ENCODE measurements around the gene MYO5B. TPM values are rescaled to one million over a fixed set of nuclear protein-coding genes. Genes with fewer than 3 reads are reported as not detected.

The MYO5B gene
- polyA plus RNA-seq, 1 donor from 2014 or later, result 0.42 TPM

DNA sequence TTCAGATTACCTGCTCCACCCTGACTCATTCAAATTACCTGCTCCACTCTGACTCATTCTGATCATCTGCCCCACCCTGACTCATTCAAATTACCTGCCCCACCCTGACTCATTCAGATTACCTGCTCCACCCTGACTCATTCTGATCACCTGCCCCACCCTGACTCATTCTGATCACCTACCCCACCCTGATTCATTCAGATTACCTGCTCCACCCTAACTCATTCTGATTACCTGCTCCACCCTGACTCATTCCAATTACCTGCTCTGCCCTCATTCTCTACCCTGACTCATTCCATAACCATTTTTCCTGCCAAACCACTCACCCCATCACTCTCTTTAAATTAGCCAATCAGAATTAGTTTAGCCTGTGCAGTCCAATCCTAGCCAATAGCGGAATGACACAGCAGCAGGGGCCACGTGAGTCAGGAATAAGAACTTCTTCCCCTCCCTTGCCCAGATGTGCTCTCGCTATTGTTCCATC is 45.2 kb upstream of the MYO5B start:
- H3K36me3 ChIP-seq (ENCODE audit: insufficient read depth, low read length), result no peaks in the 10 kb centered on the region
- no peaks in the 10 kb centered on the region for H3K79me2 ChIP-seq (replicated peaks; ENCODE audit: insufficient read depth, low read length)
- H3K4me3 ChIP-seq (ENCODE audit: low read length), result no peak overlapping the region
- TF ChIP-seq, protein P1, sequence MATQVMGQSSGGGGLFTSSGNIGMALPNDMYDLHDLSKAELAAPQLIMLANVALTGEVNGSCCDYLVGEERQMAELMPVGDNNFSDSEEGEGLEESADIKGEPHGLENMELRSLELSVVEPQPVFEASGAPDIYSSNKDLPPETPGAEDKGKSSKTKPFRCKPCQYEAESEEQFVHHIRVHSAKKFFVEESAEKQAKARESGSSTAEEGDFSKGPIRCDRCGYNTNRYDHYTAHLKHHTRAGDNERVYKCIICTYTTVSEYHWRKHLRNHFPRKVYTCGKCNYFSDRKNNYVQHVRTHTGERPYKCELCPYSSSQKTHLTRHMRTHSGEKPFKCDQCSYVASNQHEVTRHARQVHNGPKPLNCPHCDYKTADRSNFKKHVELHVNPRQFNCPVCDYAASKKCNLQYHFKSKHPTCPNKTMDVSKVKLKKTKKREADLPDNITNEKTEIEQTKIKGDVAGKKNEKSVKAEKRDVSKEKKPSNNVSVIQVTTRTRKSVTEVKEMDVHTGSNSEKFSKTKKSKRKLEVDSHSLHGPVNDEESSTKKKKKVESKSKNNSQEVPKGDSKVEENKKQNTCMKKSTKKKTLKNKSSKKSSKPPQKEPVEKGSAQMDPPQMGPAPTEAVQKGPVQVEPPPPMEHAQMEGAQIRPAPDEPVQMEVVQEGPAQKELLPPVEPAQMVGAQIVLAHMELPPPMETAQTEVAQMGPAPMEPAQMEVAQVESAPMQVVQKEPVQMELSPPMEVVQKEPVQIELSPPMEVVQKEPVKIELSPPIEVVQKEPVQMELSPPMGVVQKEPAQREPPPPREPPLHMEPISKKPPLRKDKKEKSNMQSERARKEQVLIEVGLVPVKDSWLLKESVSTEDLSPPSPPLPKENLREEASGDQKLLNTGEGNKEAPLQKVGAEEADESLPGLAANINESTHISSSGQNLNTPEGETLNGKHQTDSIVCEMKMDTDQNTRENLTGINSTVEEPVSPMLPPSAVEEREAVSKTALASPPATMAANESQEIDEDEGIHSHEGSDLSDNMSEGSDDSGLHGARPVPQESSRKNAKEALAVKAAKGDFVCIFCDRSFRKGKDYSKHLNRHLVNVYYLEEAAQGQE (IDR thresholded peaks at IDR 0.05; ENCODE audit: borderline replicate concordance), result no peak
- TF ChIP-seq, protein P2, sequence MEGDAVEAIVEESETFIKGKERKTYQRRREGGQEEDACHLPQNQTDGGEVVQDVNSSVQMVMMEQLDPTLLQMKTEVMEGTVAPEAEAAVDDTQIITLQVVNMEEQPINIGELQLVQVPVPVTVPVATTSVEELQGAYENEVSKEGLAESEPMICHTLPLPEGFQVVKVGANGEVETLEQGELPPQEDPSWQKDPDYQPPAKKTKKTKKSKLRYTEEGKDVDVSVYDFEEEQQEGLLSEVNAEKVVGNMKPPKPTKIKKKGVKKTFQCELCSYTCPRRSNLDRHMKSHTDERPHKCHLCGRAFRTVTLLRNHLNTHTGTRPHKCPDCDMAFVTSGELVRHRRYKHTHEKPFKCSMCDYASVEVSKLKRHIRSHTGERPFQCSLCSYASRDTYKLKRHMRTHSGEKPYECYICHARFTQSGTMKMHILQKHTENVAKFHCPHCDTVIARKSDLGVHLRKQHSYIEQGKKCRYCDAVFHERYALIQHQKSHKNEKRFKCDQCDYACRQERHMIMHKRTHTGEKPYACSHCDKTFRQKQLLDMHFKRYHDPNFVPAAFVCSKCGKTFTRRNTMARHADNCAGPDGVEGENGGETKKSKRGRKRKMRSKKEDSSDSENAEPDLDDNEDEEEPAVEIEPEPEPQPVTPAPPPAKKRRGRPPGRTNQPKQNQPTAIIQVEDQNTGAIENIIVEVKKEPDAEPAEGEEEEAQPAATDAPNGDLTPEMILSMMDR (IDR thresholded peaks at IDR 0.05; ENCODE audit: poor library complexity, severe bottlenecking), result no peak
- H3K27ac ChIP-seq (ENCODE audit: low read length), result no peak overlapping the region
- no peaks in the 10 kb centered on the region for H3K9me2 ChIP-seq (ENCODE audit: insufficient read depth, low read length)
- no peak overlapping the region for H3K9ac ChIP-seq (ENCODE audit: low read length)
- H2AFZ ChIP-seq (ENCODE audit: low read depth, low read length), result no peak overlapping the region
- H3K27me3 ChIP-seq (ENCODE audit: insufficient read depth, low read depth, low read length), result no peaks in the 10 kb centered on the region
- H4K20me1 ChIP-seq (ENCODE audit: insufficient read depth), result no peaks in the 10 kb centered on the region
- H3K9me3 ChIP-seq (ENCODE audit: low read length), result no peaks in the 10 kb centered on the region
- no peak overlapping the region for H3K4me2 ChIP-seq (ENCODE audit: low read length)
- H3F3A ChIP-seq (ENCODE audit: insufficient read depth, low read length, poor library complexity, severe bottlenecking), result no peaks in the 10 kb centered on the region

DNA sequence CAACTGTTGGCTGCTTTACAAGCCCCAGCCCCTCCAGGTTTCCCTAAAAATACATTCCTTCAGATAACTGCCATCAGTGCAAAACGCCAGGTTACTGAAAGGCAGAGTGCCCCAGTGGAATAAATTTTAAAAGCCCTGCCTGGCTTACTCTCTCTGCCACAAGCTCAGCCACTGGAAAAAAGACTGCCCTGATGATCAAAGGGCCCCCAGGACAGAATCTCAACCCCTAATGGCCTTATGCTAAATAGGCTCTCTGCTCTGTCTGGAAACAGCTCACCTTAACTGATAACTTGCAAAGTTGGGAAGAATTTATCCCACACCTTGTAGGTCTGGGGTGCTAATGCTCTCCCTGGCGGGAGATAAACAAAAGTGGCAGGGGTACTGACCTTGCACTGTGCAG is 37.5 kb upstream of the MYO5B start:
- Histone ChIP-seq H4K20me1 (ENCODE audit: insufficient read depth) (no peaks in the 10 kb centered on the region), H3K9me3 (ENCODE audit: low read length) (no peaks in the 10 kb centered on the region), H3K27ac (ENCODE audit: low read length) (no peak overlapping the region), H3K9ac (ENCODE audit: low read length) (no peak overlapping the region), H3K4me2 (ENCODE audit: low read length) (no peak overlapping the region), H3F3A (ENCODE audit: insufficient read depth, low read length, poor library complexity, severe bottlenecking) (no peaks in the 10 kb centered on the region), H3K79me2 (replicated peaks; ENCODE audit: insufficient read depth, low read length) (no peaks in the 10 kb centered on the region), H3K27me3 (ENCODE audit: insufficient read depth, low read depth, low read length) (no peaks in the 10 kb centered on the region), H3K36me3 (ENCODE audit: insufficient read depth, low read length) (no peaks in the 10 kb centered on the region), H3K9me2 (ENCODE audit: insufficient read depth, low read length) (no peaks in the 10 kb centered on the region), H3K4me3 (ENCODE audit: low read length) (no peak overlapping the region), H2AFZ (ENCODE audit: low read depth, low read length) (no peak overlapping the region)
- TF ChIP-seq EZH2 (IDR thresholded peaks at IDR 0.05; ENCODE audit: borderline replicate concordance, insufficient read depth, low read length, poor library complexity, severe bottlenecking), result no peak
- no peak for TF ChIP-seq MXI1 (conservative IDR thresholded peaks at IDR 0.05; ENCODE audit: poor library complexity, severe bottlenecking)
- TF ChIP-seq RAD21 (conservative IDR thresholded peaks at IDR 0.05), result no peak
- no peak for TF ChIP-seq TAF1 (IDR thresholded peaks at IDR 0.05; ENCODE audit: low read depth)
- no peak for TF ChIP-seq POLR2AphosphoS5 (IDR thresholded peaks at IDR 0.05)
- TF ChIP-seq, protein P2 (IDR thresholded peaks at IDR 0.05; ENCODE audit: poor library complexity, severe bottlenecking), result no peak
- TF ChIP-seq SMC3 (conservative IDR thresholded peaks at IDR 0.05; ENCODE audit: poor library complexity), result no peak
- TF ChIP-seq EP300 (conservative IDR thresholded peaks at IDR 0.05; ENCODE audit: poor library complexity, severe bottlenecking), result no peak
- TF ChIP-seq, protein P1 (IDR thresholded peaks at IDR 0.05; ENCODE audit: borderline replicate concordance), result no peak
